HepG2 (cell line): Measurements from ENCODE around the gene TFEB. TPM values are rescaled to one million over a fixed set of nuclear protein-coding genes. Genes with fewer than 3 reads are reported as not detected.
A peak's percentile ranks its signal among the peaks of the same experiment; 100 is the strongest.

Source experiments
- ATAC-seq: fragments of 200-7000 bp; cut with Tn5 transposase; 3 replicates; pipeline ENCODE4 v1.9.1; 2020; ENCODE audit warnings: mild to moderate bottlenecking, moderate library complexity
- BruUV-seq: library from RNA; stranded (reverse); fragments of 400-500 nt; replicated peaks from 2 replicates; lab custom pipeline; 2021; lab: Mats Ljungman, UMichigan
- CTCF ChIA-PET: fragments of 300-600 bp; formaldehyde crosslinking; extraction: SDS; loops from one replicate; lab custom pipeline; 2021; ENCODE audit warnings: low total read pairs, inconsistent platforms, low intra/inter-chr PET ratio; lab: Yijun Ruan, JAX
- POLR2A ChIA-PET: fragments of 350-600 bp; sonication (Branson Sonifier 250); formaldehyde crosslinking; loops from one replicate; lab custom pipeline; 2020; ENCODE audit warnings: antibody characterized with exemption, inconsistent platforms; lab: Yijun Ruan, JAX
- DNase-seq: peaks from one replicate; pipeline ENCODE4 v3.0.0-alpha.2; 2015; ENCODE audit warnings: low spot score
- FAIRE-seq: peaks from 3 replicates; lab custom pipeline; 2011; peaks lifted over from hg19 to GRCh38; lab: Jason Lieb, UNC
- H2AFZ ChIP-seq: one replicate; pipeline ENCODE4 v1.6.1; 2011; ENCODE audit warnings: low read length, inconsistent platforms
- H3K27ac ChIP-seq: fragments of 300-600 bp; 3 replicates; pipeline ENCODE4 v1.8.0; 2011; ENCODE audit warnings: mixed run types, mild to moderate bottlenecking, mixed read lengths, low read length, inconsistent platforms; ENCODE audit not compliant: insufficient read depth; ENCODE audit errors: extremely low read length
- H3K27me3 ChIP-seq, 2 experiments: fragments of 200-600 bp in 1 of 2; 2 replicates in 1 of 2; 3 replicates in 1 of 2; pipeline versions ENCODE4 v1.6.0 to v1.8.0; 2011; ENCODE audit warnings: low read length in 2 of 2, mild to moderate bottlenecking in 2 of 2, moderate library complexity in 2 of 2, inconsistent platforms in 1 of 2; ENCODE audit not compliant: insufficient read depth in 2 of 2, control insufficient read depth in 1 of 2
- H3K36me3 ChIP-seq, 2 experiments: fragments of 200-600 bp in 1 of 2; replicated peaks in 1 of 2; 2 replicates in 1 of 2; 3 replicates in 1 of 2; pipeline versions ENCODE4 v1.5.1 to v1.8.0; 2011; ENCODE audit warnings: low read length in 2 of 2, inconsistent platforms in 1 of 2; ENCODE audit not compliant: insufficient read depth in 2 of 2, control insufficient read depth in 1 of 2
- H3K4me1 ChIP-seq: 2 replicates; pipeline ENCODE4 v1.5.1; 2012; ENCODE audit warnings: low read length, inconsistent platforms; ENCODE audit not compliant: insufficient read depth
- H3K4me2 ChIP-seq: 2 replicates; pipeline ENCODE4 v1.6.0; 2011; ENCODE audit warnings: low read depth, low read length, inconsistent platforms
- H3K4me3 ChIP-seq, 3 experiments: fragments of 200-600 bp in 1 of 3; sonication (generic), shearing (Covaris generic) in 1 of 3; replicated peaks in 1 of 3; 2 replicates each; pipeline ENCODE4 v1.5.1; 2011 to 2016; ENCODE audit warnings: low read length in 3 of 3, inconsistent platforms in 2 of 3, low read depth in 2 of 3, mild to moderate bottlenecking in 2 of 3, control low read depth in 1 of 3, mixed read lengths in 1 of 3; ENCODE audit not compliant: insufficient read depth in 1 of 3
- H3K79me2 ChIP-seq: one replicate; pipeline ENCODE4 v1.6.1; 2011; ENCODE audit warnings: low read length, inconsistent platforms; ENCODE audit not compliant: insufficient read depth
- H3K9ac ChIP-seq: 2 replicates; pipeline ENCODE4 v1.6.0; 2011; ENCODE audit warnings: mild to moderate bottlenecking, low read depth, low read length, inconsistent platforms; ENCODE audit not compliant: insufficient read depth
- H3K9me3 ChIP-seq: 2 replicates; pipeline ENCODE4 v1.5.1; 2012; ENCODE audit warnings: mild to moderate bottlenecking, low read length
- H4K20me1 ChIP-seq: 2 replicates; pipeline ENCODE4 v1.6.0; 2011; ENCODE audit warnings: inconsistent platforms, mild to moderate bottlenecking, low read length, moderate library complexity; ENCODE audit not compliant: insufficient read depth
- AGO2 ChIP-seq: fragments of 200-400 bp; formaldehyde crosslinking; optimal IDR thresholded peaks from 2 replicates; pipeline ENCODE3; 2017; ENCODE audit warnings: mild to moderate bottlenecking, low read depth, low read length, moderate library complexity
- CCDC6 ChIP-seq: sonication (generic); formaldehyde crosslinking; IDR thresholded peaks from 2 replicates; pipeline ENCODE4 v1.8.1; 2022; ENCODE audit warnings: mild to moderate bottlenecking, missing genetic modification reagents, moderate library complexity
- DMAP1 ChIP-seq: IDR thresholded peaks from 2 replicates; pipeline ENCODE4 v1.6.1; 2016
- FOXO1 ChIP-seq: sonication (generic); formaldehyde crosslinking; IDR thresholded peaks from 2 replicates; pipeline ENCODE4 v1.4.0; 2020; ENCODE audit warnings: missing genetic modification reagents
- GATA4 ChIP-seq: sonication (generic); IDR thresholded peaks from 2 replicates; pipeline ENCODE4 v1.6.1; 2016; ENCODE audit warnings: antibody characterized with exemption, low read depth, borderline replicate concordance
- GTF3A ChIP-seq: sonication (generic); formaldehyde crosslinking; conservative IDR thresholded peaks from 2 replicates; pipeline ENCODE4 v1.4.0; 2020; ENCODE audit warnings: mild to moderate bottlenecking, missing genetic modification reagents
- NR2F2 ChIP-seq: IDR thresholded peaks from 2 replicates; pipeline ENCODE4 v1.6.1; 2012; ENCODE audit warnings: low read depth, inconsistent platforms, borderline replicate concordance
- ZNF205 ChIP-seq: IDR thresholded peaks from 2 replicates; pipeline ENCODE4 v1.6.1; 2018; ENCODE audit warnings: missing biosample characterization, missing genetic modification reagents
- WGBS: methylation state at CpG from one replicate; pipeline ENCODE4 v1.1.6; 2017; ENCODE audit warnings: low lambda C conversion rate; 5-methylcytosine and 5-hydroxymethylcytosine counted together
- in situ Hi-C: cut with HindIII; loops from 2 replicates; pipeline ENCODE4 v1.10.0; 2017; ENCODE audit warnings: low pct_unique_long_range_greater_than_20kb; ENCODE audit not compliant: extremely low pct_ligation_motif_present
- intact Hi-C: fragments of 100-400 bp; cut with micrococcal nuclease; formaldehyde crosslinking; loops from one replicate; pipeline ENCODE4 v1.10.0; 2022; ENCODE audit not compliant: unreplicated experiment
- polyA plus RNA-seq, 8 experiments: library from polyadenylated mRNA; depleted of rRNA in 3 of 8; stranded (reverse) in 7 of 8; unstranded in 1 of 8; fragments of >200 nt; fragmentation: Illumina TruSeq in 4 of 8; extraction: Trizol in 4 of 8; gene quantifications; 2 replicates each; pipeline versions ENCODE4 v1.2.1 to v1.2.3, GENCODE V29; 2011 to 2016; ENCODE audit warnings: low read depth in 4 of 8, missing spikeins in 1 of 8, mixed read lengths in 1 of 8; ENCODE audit not compliant: insufficient read depth in 1 of 8
- total RNA-seq, 5 experiments: library from RNA; depleted of rRNA; stranded (reverse); fragments of >200 nt; fragmentation: Illumina TruSeq; extraction: Trizol; gene quantifications; 2 replicates each; pipeline ENCODE4 v1.2.3, GENCODE V29; 2016; ENCODE audit warnings: low read depth in 1 of 5
- TF ChIP-seq, protein P1 (sequence below), 2 experiments: sonication (generic) in 1 of 2; formaldehyde crosslinking in 1 of 2; IDR thresholded peaks; 2 replicates each; pipeline versions ENCODE4 v1.4.0 to v1.6.1; 2016 to 2020; ENCODE audit warnings: borderline replicate concordance in 1 of 2, low read depth in 1 of 2, mild to moderate bottlenecking in 1 of 2, missing genetic modification reagents in 1 of 2

Gene TFEB
- total and polyA plus RNA-seq, 2 of the 13 experiments (the other 11 are each of a cell fraction or from before 2014, with no cell fraction given) = 13.3 to 18.7 TPM

DNA sequence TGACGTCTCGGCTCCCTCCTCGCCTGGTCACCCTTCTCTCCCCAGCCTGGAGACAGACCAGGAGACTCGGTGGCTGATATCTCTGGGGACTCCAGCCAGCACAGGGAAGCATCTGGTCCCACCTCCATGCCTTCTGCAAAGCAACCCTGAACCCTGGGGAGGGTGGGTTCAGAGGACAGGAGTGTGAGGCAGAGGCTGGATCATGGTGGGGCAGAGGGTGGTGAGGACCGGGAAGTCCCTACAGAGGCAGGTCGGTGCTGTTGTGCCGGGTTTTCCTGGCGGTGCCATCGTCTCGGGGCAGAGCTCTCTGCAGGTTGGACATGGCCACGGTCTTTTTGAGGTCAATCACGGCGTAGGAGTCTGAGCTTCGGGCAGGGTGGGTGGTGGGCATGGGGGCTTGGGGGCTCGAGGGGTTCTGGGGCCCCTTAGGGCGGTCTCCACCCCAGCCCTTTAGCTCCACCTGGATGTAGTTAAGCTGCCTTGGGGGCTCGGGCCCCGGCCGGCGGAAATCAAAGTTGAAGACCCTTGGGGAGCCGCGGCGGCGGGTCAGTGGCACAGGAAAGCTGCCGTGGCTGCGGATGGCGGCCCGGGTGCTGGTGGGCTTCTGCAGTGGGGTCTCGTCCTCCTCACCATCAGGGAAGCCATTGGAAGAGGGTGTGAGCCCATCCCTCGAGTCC is 35.1 kb upstream of the TFEB start:
- in situ Hi-C loops (no loop called here), intact Hi-C loops (no loop called here)
- Histone ChIP-seq H3K9me3 (no peaks in the 10 kb centered on the region), H3K4me1 (peaks cover 44% of the 10 kb centered on the region), H3K27me3 (no peaks in the 10 kb centered on the region), H2AFZ (no peak overlapping the region), H3K9ac (no peak overlapping the region), H3K4me3 (no peak overlapping the region), H3K79me2 (no peaks in the 10 kb centered on the region), H4K20me1 (no peaks in the 10 kb centered on the region), H3K4me2 (no peak overlapping the region), H3K36me3 (peaks cover 22 to 41% of the 10 kb centered on the region in 2 experiments), H3K27ac (no peak overlapping the region)
- FAIRE-seq = no peak
- WGBS = 98% methylated on average over 30 of the region's 30 CpGs
- ChIA-PET POLR2A (interaction anchor here (4.6 kb wide), 1 partner anchor 32 kb away, joined by 112 read pairs; the partner anchor contains the start of gene TFEB), CTCF (no interaction called here)
- TF ChIP-seq AGO2 = peak; percentile 41
- TF ChIP-seq ZNF205 = no peak
- ATAC-seq = no peak
- BruUV-seq = no TSS peak
- DNase-seq = no peak

DNA sequence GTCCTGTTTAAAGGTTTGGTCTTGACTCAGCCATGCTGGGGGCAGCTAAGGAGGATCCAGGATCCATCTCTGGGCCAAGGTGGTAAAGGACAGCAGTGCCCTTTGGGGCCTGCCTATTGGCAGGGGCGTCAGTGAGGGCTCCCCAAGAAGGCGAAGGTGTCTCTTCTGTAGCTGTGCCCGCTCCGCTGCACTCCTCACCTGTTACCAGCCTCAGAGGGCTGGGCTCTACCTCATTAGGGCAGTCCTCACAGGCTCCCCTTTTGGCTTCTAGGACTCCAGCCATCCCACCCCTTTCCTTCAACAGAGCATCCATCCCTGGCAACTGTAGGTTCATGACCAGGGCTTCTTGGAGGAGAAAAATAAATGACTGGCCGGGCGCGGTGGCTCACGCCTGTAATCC is 34.0 kb upstream of the TFEB start:
- no peaks in the 10 kb centered on the region for H3K9me3 ChIP-seq
- H3K4me2 ChIP-seq = peak overlapping the region; percentile 63
- H3K9ac ChIP-seq = peak overlapping the region; percentile 62
- FAIRE-seq (no peak), DNase-seq (no peak), ATAC-seq (no peak)
- in situ Hi-C loops (no loop called here), intact Hi-C loops (loop anchor here (2.0 kb wide), 1 partner anchor 35 kb away; the partner anchor contains the start of gene TFEB)
- ChIA-PET CTCF (no interaction called here), POLR2A (interaction anchor here (1.0 to 4.6 kb wide), 11 partner anchors 10 to 281 kb away, joined by 4 to 112 read pairs (median 7); partner anchors contain the start of genes FRS3, PGC, TAF8 and TFEB)
- H2AFZ ChIP-seq = no peak overlapping the region
- H3K27me3 ChIP-seq = no peaks in the 10 kb centered on the region
- peaks cover 14 to 30% of the 10 kb centered on the region in 2 experiments; a peak in 4 of 5 replicates for H3K36me3 ChIP-seq
- H3K79me2 ChIP-seq = no peaks in the 10 kb centered on the region
- BruUV-seq = no TSS peak
- TF ChIP-seq NR2F2 (no peak), FOXO1 (CRISPR knock-in tag) (peak; percentile 3; the same call in 1 of the 2 replicates), DMAP1 (CRISPR knock-in tag) (0 out of 2 replicates have a peak, but pooled peaks have one; percentile 8), CCDC6 (CRISPR knock-in tag) (no peak), GTF3A (0 out of 2 replicates have a peak, but pooled peaks have one; percentile 59), GATA4 (0 out of 2 replicates have a peak, but pooled peaks have one; percentile 19)
- TF ChIP-seq, protein P1, sequence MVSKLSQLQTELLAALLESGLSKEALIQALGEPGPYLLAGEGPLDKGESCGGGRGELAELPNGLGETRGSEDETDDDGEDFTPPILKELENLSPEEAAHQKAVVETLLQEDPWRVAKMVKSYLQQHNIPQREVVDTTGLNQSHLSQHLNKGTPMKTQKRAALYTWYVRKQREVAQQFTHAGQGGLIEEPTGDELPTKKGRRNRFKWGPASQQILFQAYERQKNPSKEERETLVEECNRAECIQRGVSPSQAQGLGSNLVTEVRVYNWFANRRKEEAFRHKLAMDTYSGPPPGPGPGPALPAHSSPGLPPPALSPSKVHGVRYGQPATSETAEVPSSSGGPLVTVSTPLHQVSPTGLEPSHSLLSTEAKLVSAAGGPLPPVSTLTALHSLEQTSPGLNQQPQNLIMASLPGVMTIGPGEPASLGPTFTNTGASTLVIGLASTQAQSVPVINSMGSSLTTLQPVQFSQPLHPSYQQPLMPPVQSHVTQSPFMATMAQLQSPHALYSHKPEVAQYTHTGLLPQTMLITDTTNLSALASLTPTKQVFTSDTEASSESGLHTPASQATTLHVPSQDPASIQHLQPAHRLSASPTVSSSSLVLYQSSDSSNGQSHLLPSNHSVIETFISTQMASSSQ (IDR thresholded peaks at IDR 0.05; ENCODE audit: low read depth) = no peak
- TF ChIP-seq, protein P1 (CRISPR knock-in tag; IDR thresholded peaks at IDR 0.05; ENCODE audit: borderline replicate concordance) = 0 out of 2 replicates have a peak, but pooled peaks have one; percentile 4
- no peak overlapping the region for H3K4me3 ChIP-seq
- no peaks in the 10 kb centered on the region for H4K20me1 ChIP-seq
- peak overlapping the region; percentile 75 for H3K27ac ChIP-seq
- H3K4me1 ChIP-seq = peaks cover 38% of the 10 kb centered on the region
- WGBS = 97% methylated on average over 8 of the region's 8 CpGs
